ENCODE data around the gene GPHA2. TPM values are rescaled to one million over a fixed set of nuclear protein-coding genes. Genes with fewer than 3 reads are reported as not detected.

Gene GPHA2
- total RNA-seq, 2 experiments from 2014 or later, result not detected

GRCh38 chr11:64888729-64889511 is 46.8 kb downstream of the GPHA2 start:
- POLR2A ChIA-PET, result interaction anchor here (1.2 to 24.3 kb wide), 3 partner anchors 11 to 32 kb away, joined by 3 to 782 read pairs (median 26); partner anchors contain the start of genes CDC42BPG and EHD1
- no peak for DNase-seq
- Mint-ChIP-seq H3K36me3 (no peaks in the 10 kb centered on the region), H3K27me3 (no peaks in the 10 kb centered on the region), H3K4me3 (no peak overlapping the region), H3K9me3 (no peaks in the 10 kb centered on the region), H3K27ac (no peak overlapping the region), H3K4me1 (peaks cover 19% of the 10 kb centered on the region)
- no peak for ATAC-seq (ENCODE audit: low read depth)

DNA sequence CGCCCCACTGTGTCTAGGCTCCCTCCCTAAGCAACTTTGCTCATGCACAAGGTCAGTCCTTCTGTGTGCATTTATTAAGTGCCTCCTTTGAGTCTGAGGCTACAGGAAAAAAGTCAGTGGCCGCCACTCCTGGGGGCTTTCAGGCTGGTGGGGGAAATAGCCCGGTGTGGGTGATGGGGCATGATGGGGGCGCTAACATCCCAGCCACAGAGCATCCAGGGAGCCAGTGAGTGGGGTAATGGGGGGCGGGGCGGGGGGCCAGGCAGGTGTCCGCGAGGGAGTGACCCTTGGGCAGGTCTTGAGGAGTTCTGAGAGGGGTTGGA is 47.3 kb downstream of the GPHA2 start:
- Mint-ChIP-seq H3K9me3 (no peaks in the 10 kb centered on the region), H3K27me3 (no peaks in the 10 kb centered on the region), H3K27ac (peak overlapping the region; percentile 78), H3K4me1 (peaks cover 19% of the 10 kb centered on the region), H3K36me3 (no peaks in the 10 kb centered on the region), H3K4me3 (peak overlapping the region; percentile 83)
- ATAC-seq (ENCODE audit: low read depth), result no peak
- POLR2A ChIA-PET, result interaction anchor here (0.6 to 24.3 kb wide), 4 partner anchors 10 to 36 kb away, joined by 3 to 782 read pairs (median 14); partner anchors contain the start of genes CDC42BPG, EHD1 and PPP2R5B
- no peak for DNase-seq

DNA sequence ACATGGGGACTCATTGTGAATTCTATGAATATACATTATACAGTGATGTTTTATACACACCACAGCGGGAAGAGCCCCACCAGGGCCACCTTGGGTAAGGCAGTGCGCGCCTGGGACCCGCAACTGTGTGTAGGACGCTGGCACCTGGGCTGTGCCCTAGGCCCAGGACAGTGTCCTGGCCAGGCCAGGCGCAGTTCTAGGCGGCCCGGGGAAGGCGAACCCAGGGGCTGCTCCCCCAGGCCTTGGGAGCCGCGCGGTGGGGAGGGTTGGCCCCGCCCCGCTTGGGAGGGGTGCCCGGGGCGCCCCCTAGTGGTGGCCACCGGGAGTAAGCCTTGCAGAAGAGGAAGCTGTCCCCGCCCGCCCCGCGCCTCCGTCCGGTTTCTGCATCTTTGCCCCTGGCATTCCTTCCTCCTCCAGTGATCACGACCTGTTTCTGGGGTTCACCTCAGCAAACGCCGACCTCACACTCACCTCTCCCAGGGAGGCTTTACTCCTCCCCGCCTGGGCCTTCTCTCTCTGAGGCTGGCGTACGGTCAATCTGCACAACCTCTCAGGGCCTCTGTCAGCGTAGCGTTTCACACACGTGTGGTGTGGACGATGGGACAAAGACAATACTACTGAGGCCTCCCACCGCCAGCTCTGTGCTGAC is 47.8 kb downstream of the GPHA2 start:
- no peaks in the 10 kb centered on the region for H3K27me3 Mint-ChIP-seq

DNA sequence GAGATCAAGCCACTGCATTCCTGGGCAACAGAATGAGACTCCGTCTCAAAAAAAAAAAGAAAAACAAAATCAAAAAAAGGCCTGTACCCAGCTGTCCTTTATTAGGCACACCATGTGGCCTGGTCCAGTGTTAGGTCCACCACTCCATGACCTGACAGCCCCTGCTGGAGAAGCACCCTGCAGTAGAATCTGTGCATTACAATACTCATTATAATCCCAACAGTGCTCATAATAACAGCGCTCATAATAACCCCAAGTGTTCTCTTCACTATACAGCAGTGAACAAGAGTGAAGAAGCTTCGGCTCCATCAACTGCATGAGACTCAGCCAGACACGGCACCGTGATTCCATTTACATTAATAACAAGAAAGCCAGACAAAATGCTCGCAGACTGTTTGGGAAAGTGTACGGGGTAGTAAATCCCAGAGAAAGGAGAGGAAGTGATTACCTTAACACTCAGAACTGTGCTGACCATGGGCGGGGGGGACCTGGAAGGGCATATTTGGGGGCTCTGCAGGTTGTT is 48.4 kb downstream of the GPHA2 start:
- DNase-seq, result no peak
- no peaks in the 10 kb centered on the region for H3K27me3 Mint-ChIP-seq
- H3K4me1 Mint-ChIP-seq, result peaks cover 19% of the 10 kb centered on the region
- peak overlapping the region; percentile 73 for H3K27ac Mint-ChIP-seq
- no peaks in the 10 kb centered on the region for H3K9me3 Mint-ChIP-seq
- POLR2A ChIA-PET, result interaction anchor here (0.6 to 24.3 kb wide), 3 partner anchors 9 to 447 kb away, joined by 3 to 782 read pairs (median 26); partner anchors contain the start of genes CDC42BPG and EHD1
- no peaks in the 10 kb centered on the region for H3K36me3 Mint-ChIP-seq
- ATAC-seq (ENCODE audit: low read depth), result no peak
- peak overlapping the region; percentile 56 for H3K4me3 Mint-ChIP-seq

More for the DNA sequence above, 47.8 kb downstream of the GPHA2 start:
- H3K27ac Mint-ChIP-seq, result peak overlapping the region; percentile 78
- H3K36me3 Mint-ChIP-seq, result no peaks in the 10 kb centered on the region
- peaks cover 19% of the 10 kb centered on the region for H3K4me1 Mint-ChIP-seq
- no peaks in the 10 kb centered on the region for H3K9me3 Mint-ChIP-seq
- ATAC-seq (ENCODE audit: low read depth) (peak; percentile 86), DNase-seq (peak; percentile 96)
- POLR2A ChIA-PET, result interaction anchor here (0.6 to 24.3 kb wide), 5 partner anchors 10 to 446 kb away, joined by 3 to 782 read pairs (median 3); partner anchors contain the start of genes CDC42BPG, EHD1 and PPP2R5B
- peak overlapping the region; percentile 83 for H3K4me3 Mint-ChIP-seq

GRCh38 chr11:64885367-64886286 is 50.1 kb downstream of the GPHA2 start:
- POLR2A ChIA-PET, result interaction anchor here (1.3 to 24.3 kb wide), 5 partner anchors 9 to 236 kb away, joined by 4 to 782 read pairs (median 5); partner anchors contain the start of genes CDC42BPG, FAU and MRPL49
- ATAC-seq (ENCODE audit: low read depth) (peak; percentile 60), DNase-seq (no peak)
- Mint-ChIP-seq H3K4me1 (peaks cover 28% of the 10 kb centered on the region), H3K4me3 (peak overlapping the region; percentile 48), H3K36me3 (no peaks in the 10 kb centered on the region), H3K9me3 (no peaks in the 10 kb centered on the region), H3K27me3 (no peaks in the 10 kb centered on the region), H3K27ac (peak overlapping the region; percentile 84)

Small RNAs within 50 kb of the gene (microRNA-seq; reads per million reads assigned to microRNA genes)
- not detected for gene MIR6749
- not detected for gene MIR6750

Other genes starting within 250 kb of the GPHA2 start
- under 1 TPM in 1 of 2 experiments, not detected in 1; 0.36 TPM for gene NRXN2, start 212.7 kb downstream of the GPHA2 start, total RNA-seq
- gene RASGRP2, start 191.8 kb downstream of the GPHA2 start, total RNA-seq, result 100 to 1,000 TPM; 159 to 162 TPM
- gene PYGM, start 175.9 kb downstream of the GPHA2 start, total RNA-seq, result 1 to 10 TPM; 3.8 to 7.2 TPM
- 100 to 1,000 TPM; 519 to 524 TPM for gene SF1, start 157.4 kb downstream of the GPHA2 start, total RNA-seq
- gene MAP4K2, start 132.7 kb downstream of the GPHA2 start, total RNA-seq, result 10 to 100 TPM; 92.0 to 96.2 TPM
- gene MEN1, start 125.3 kb downstream of the GPHA2 start, total RNA-seq, result 10 to 100 TPM; 37.4 to 39.0 TPM
- gene CDC42BPG, start 91.2 kb downstream of the GPHA2 start, total RNA-seq, result 1 to 10 TPM; 3.4 to 3.5 TPM
- 100 to 1,000 TPM; 187 to 195 TPM for gene EHD1, start 57.3 kb downstream of the GPHA2 start, total RNA-seq
- gene ATG2A, start 18.7 kb downstream of the GPHA2 start, total RNA-seq, result 10 to 100 TPM; 34.5 to 39.7 TPM
- 10 to 100 TPM; 18.6 to 22.3 TPM for gene PPP2R5B, start 11.2 kb downstream of the GPHA2 start, total RNA-seq
- gene MAJIN, start 36.2 kb upstream of the GPHA2 start, total RNA-seq, result not detected
- 1 to 10 TPM; 1.2 TPM for gene BATF2, start 61.1 kb upstream of the GPHA2 start, total RNA-seq
- gene ARL2, start 78.3 kb upstream of the GPHA2 start, total RNA-seq, result 10 to 100 TPM; 69.5 to 70.2 TPM
- 10 to 100 TPM; 22.4 to 28.3 TPM for gene SNX15, start 91.5 kb upstream of the GPHA2 start, total RNA-seq
- 10 to 100 TPM; 24.2 to 25.8 TPM for gene SAC3D1, start 105.3 kb upstream of the GPHA2 start, total RNA-seq
- gene NAALADL1, start 122.7 kb upstream of the GPHA2 start, total RNA-seq, result 10 to 100 TPM; 19.8 to 22.3 TPM
- gene CDCA5, start 148.1 kb upstream of the GPHA2 start, total RNA-seq, result 10 to 100 TPM; 85.5 to 95.7 TPM
- gene ZFPL1, start 148.3 kb upstream of the GPHA2 start, total RNA-seq, result 10 to 100 TPM; 37.3 to 41.2 TPM
- gene VPS51, start 160.3 kb upstream of the GPHA2 start, total RNA-seq, result 100 to 1,000 TPM; 130 to 138 TPM
- gene TM7SF2, start 176.0 kb upstream of the GPHA2 start, total RNA-seq, result 10 to 100 TPM; 26.1 to 26.2 TPM
- 10 to 100 TPM; 11.1 to 11.9 TPM for gene ZNHIT2, start 181.8 kb upstream of the GPHA2 start, total RNA-seq
- 1,000 to 10,000 TPM; 1,110 to 1,162 TPM for gene FAU, start 186.2 kb upstream of the GPHA2 start, total RNA-seq
- 10 to 100 TPM; 50.7 to 53.6 TPM for gene MRPL49, start 186.4 kb upstream of the GPHA2 start, total RNA-seq
- gene SYVN1, start 198.6 kb upstream of the GPHA2 start, total RNA-seq, result 10 to 100 TPM; 43.4 to 45.1 TPM
- gene SPDYC, start 234.3 kb upstream of the GPHA2 start, total RNA-seq, result not detected
- 100 to 1,000 TPM; 164 to 174 TPM for gene CAPN1, start 246.0 kb upstream of the GPHA2 start, total RNA-seq

Data from activated naive CD8-positive, alpha-beta T cell treated with anti-CD3 and anti-CD28 coated beads, Interleukin-2, amount 10 ng/mL, durations not matched to agents 7 days and 5 days (primary cell).